GM12873 (cell line): ENCODE results near the gene SIX4.

Experiments
- CTCF ChIP-seq: IDR thresholded peaks from 2 replicates; pipeline ENCODE4 v1.5.1; 2012; ENCODE audit warnings: low read depth, mild to moderate bottlenecking, moderate library complexity, low read length, control low read depth; ENCODE audit not compliant: insufficient read depth; ENCODE audit errors: missing control alignments

SIX4 gene

DNA sequence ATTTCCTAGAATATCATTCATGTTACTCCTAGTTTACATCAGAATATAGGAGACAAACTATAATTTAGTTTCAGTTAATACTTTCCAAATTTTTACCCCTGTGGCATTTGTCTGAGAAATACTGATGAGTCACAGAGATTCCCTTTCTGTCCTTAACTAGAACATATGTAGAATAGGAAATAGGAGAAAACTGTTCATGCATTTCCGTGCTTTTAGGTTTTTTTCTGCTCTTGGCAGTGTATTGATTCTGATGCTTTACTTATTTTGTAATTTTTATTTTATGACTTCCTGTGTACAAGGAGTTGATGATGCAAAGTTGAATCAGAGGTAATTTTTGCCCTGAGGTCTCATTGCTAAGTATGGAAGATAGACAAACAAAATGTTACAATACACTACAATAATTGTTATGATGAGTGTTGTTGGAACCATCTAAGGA is 33.4 kb upstream of the SIX4 start:
- no peak for TF ChIP-seq CTCF

DNA sequence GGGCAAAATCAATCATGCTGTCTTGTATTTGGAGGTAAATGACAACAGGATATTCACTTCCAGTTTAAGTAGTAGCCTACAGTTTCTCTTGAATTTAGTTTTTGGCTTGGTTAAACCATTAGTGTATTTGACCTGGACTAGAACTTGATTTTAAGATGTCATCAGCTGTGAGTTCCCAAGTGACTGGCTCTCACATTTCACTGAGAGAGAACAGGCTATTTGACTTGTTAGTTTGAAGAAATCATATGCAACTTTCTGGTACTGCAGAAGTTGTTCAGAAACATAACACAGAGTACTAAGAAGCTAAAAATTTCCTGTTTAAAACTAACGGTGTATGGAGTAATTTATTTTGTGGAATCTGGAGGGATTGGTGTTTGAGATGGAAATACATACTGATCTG is 32.7 kb upstream of the SIX4 start:
- TF ChIP-seq CTCF = no peak

- no peak for TF ChIP-seq CTCF
These were observed 29.3 kb upstream of the SIX4 start for GRCh38 chr14:60753264-60754119.

DNA sequence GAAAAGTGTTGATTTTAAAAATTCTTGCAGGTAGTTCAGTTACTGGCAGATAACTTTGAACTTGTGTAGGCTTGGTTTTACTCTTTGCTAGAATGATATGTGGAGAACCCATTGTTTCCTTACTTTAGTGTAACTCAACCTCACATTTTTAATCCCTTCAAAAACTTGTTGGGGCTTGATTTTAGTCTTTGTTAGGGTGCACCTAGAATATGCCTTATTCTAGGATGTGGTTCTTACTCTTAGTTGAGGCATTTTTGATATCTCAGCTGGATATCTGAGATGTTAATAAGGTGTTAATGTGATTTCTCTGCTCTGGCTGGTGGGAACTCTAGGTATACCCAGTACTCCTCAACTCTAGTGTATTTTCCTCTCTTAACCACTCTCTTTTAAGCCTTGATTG is 20.4 kb upstream of the SIX4 start:
- no peak for TF ChIP-seq CTCF

- TF ChIP-seq CTCF = no peak
These were observed 14.8 kb upstream of the SIX4 start for GRCh38 chr14:60738843-60739508.

DNA sequence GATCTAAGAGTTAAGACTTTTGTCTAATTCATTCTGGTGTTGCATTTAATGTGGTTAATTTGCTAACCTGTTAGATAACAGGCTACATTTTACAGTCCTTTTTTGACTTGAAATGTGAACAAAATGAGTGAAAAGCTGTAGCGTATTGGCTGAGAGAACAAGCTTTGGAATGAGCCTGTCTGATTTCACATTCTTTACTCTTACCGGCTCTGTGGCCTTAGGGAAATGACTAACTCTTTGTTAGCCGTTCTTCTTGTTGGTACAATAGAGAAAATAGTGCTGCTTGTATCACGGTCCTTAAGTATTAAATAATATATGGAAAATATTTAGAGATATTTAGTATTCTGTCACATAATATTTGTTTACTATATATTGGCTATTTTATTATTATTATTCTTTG is 12.3 kb upstream of the SIX4 start:
- no peak for TF ChIP-seq CTCF

GRCh38 chr14:60735416-60735815 is 11.3 kb upstream of the SIX4 start:
- no peak for TF ChIP-seq CTCF
